ENCODE measurements around the gene CDH24. TPM values are rescaled to one million over a fixed set of nuclear protein-coding genes. Genes with fewer than 3 reads are reported as not detected.
A peak's percentile ranks its signal among the peaks of the same experiment; 100 is the strongest.

CDH24 gene
- polyA plus RNA-seq, 3 donors, result 0.13 to 0.14 TPM; not detected in 1

DNA sequence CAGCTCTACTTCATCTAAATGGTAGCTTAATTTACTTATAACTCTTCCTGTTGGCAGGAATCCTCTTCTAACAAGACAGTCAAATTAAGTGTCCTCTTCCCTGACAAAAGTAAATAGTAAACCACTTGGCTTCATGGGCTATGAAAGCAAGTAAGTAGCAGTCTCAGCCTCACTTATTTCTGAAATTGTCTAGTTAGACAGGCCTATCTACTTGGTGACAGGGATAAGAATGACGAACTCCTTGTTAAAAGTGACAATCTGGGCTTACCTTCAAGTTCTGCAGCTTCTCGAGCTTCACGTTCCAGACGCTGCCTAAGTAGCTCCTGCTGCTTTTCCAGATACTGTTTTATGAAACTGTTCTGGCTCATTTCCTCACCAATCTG, 32.9 kb upstream of the CDH24 start:
- Mint-ChIP-seq H3K36me3 (peaks cover 62 to 70% of the 10 kb centered on the region in 2 donors), H3K27ac (peak overlapping the region in 1 of 7 donors; percentile 3), H3K9me3 (no peaks in the 10 kb centered on the region), H3K4me3 (no peak overlapping the region), H3K27me3 (ENCODE audit: low read depth in 3 of 3) (no peaks in the 10 kb centered on the region), H3K4me1 (peaks cover 11% of the 10 kb centered on the region)
- H3K9ac ChIP-seq (ENCODE audit: insufficient read depth, low read length, poor library complexity, severe bottlenecking), result no peak overlapping the region
- H3K9me3 ChIP-seq (replicated peaks in 1 of 2; ENCODE audit: control insufficient read depth in 1 of 2, insufficient read depth in 1 of 2, low read length in 2 of 2), result no peaks in the 10 kb centered on the region
- H3K79me2 ChIP-seq (ENCODE audit: insufficient read depth, low read length), result peaks cover 88% of the 10 kb centered on the region
- H3K4me2 ChIP-seq (replicated peaks; ENCODE audit: extremely low read depth, low read length, poor library complexity, severe bottlenecking), result no peak overlapping the region
- H2AFZ ChIP-seq (ENCODE audit: insufficient read depth, low read depth, low read length, poor library complexity, severe bottlenecking), result no peak overlapping the region
- H3K4me1 ChIP-seq (ENCODE audit: control insufficient read depth in 1 of 2, insufficient read depth in 2 of 2, low read length in 2 of 2), result peaks cover 16 to 31% of the 10 kb centered on the region in 2 donors
- no peak for DNase-seq
- no peak overlapping the region for H3K4me3 ChIP-seq (replicated peaks in 1 of 3; ENCODE audit: low read depth in 2 of 3, low read length in 3 of 3)
- WGBS (ENCODE audit: insufficient coverage), result 97% methylated on average over 4 of the region's 4 CpGs
- H3K27me3 ChIP-seq (ENCODE audit: control insufficient read depth in 2 of 2, insufficient read depth in 2 of 2, low read length in 2 of 2), result no peaks in the 10 kb centered on the region
- H3K36me3 ChIP-seq (replicated peaks in 1 of 2; ENCODE audit: control insufficient read depth in 1 of 2, insufficient read depth in 2 of 2, low read length in 2 of 2), result peaks cover 76 to 84% of the 10 kb centered on the region in 2 donors
- no peak overlapping the region for H3K27ac ChIP-seq (ENCODE audit: low read depth in 1 of 2, low read length in 2 of 2)
- TF ChIP-seq, protein P1, sequence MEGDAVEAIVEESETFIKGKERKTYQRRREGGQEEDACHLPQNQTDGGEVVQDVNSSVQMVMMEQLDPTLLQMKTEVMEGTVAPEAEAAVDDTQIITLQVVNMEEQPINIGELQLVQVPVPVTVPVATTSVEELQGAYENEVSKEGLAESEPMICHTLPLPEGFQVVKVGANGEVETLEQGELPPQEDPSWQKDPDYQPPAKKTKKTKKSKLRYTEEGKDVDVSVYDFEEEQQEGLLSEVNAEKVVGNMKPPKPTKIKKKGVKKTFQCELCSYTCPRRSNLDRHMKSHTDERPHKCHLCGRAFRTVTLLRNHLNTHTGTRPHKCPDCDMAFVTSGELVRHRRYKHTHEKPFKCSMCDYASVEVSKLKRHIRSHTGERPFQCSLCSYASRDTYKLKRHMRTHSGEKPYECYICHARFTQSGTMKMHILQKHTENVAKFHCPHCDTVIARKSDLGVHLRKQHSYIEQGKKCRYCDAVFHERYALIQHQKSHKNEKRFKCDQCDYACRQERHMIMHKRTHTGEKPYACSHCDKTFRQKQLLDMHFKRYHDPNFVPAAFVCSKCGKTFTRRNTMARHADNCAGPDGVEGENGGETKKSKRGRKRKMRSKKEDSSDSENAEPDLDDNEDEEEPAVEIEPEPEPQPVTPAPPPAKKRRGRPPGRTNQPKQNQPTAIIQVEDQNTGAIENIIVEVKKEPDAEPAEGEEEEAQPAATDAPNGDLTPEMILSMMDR (IDR thresholded peaks at IDR 0.05), result no peak
- peaks cover 93% of the 10 kb centered on the region for H4K20me1 ChIP-seq (ENCODE audit: insufficient read depth, low read length)
- intact Hi-C loops (cut with micrococcal nuclease), result loop anchor here in 1 of 2 donors (10.0 kb wide), 1 partner anchor 195 kb away; the partner anchor contains the start of gene HOMEZ

DNA sequence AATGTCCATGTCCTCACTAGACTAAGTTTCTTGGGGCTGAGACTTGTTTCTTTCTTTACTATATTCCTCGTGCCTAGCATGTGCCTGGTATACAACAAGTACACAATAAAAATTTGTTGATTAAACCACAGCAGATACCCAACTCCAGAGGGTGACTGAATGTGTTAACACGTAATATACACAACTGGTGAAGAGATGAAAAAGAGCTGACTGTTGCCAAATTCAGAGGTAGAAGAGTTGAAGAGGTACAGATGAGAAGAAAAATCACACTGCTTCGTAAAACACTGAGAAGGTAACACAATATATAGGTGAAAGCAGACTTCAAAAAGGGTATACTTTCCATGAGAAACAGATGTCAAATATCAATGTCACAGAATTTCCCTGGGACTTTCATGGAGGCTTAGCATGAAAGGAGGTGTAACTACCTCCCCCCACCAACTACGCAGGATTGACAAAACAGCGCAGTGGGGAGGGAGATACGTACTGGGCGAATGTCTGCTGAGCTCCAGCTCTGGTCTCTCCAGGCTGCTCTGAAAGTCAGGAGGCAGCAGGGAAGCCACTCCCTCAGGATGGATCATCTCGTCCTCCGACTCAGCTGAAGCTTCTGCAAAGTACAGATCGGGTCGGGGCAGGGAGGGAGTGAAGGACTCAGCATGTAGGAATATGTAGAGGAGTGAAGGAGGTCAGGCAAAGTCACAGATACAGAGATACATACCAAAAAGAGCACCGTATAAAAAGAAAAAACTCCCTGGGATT, 32.4 kb upstream of the CDH24 start:
- intact Hi-C loops (cut with micrococcal nuclease), result loop anchor here in 1 of 2 donors (10.0 kb wide), 1 partner anchor 195 kb away; the partner anchor contains the start of gene HOMEZ
- Histone ChIP-seq H3K27me3 (ENCODE audit: control insufficient read depth in 2 of 2, insufficient read depth in 2 of 2, low read length in 2 of 2) (no peaks in the 10 kb centered on the region), H3K4me1 (ENCODE audit: control insufficient read depth in 1 of 2, insufficient read depth in 2 of 2, low read length in 2 of 2) (peaks cover 16 to 33% of the 10 kb centered on the region in 2 donors), H3K9ac (ENCODE audit: insufficient read depth, low read length, poor library complexity, severe bottlenecking) (no peak overlapping the region), H3K36me3 (replicated peaks in 1 of 2; ENCODE audit: control insufficient read depth in 1 of 2, insufficient read depth in 2 of 2, low read length in 2 of 2) (peaks cover 80 to 89% of the 10 kb centered on the region in 2 donors), H3K79me2 (ENCODE audit: insufficient read depth, low read length) (peaks cover 91% of the 10 kb centered on the region), H3K4me3 (replicated peaks in 1 of 3; ENCODE audit: low read depth in 2 of 3, low read length in 3 of 3) (no peak overlapping the region), H2AFZ (ENCODE audit: insufficient read depth, low read depth, low read length, poor library complexity, severe bottlenecking) (no peak overlapping the region), H3K27ac (ENCODE audit: low read depth in 1 of 2, low read length in 2 of 2) (no peak overlapping the region), H4K20me1 (ENCODE audit: insufficient read depth, low read length) (peaks cover 98% of the 10 kb centered on the region), H3K9me3 (replicated peaks in 1 of 2; ENCODE audit: control insufficient read depth in 1 of 2, insufficient read depth in 1 of 2, low read length in 2 of 2) (no peaks in the 10 kb centered on the region), H3K4me2 (replicated peaks; ENCODE audit: extremely low read depth, low read length, poor library complexity, severe bottlenecking) (no peak overlapping the region)
- no peak for DNase-seq
- Mint-ChIP-seq H3K4me1 (peaks cover 11% of the 10 kb centered on the region), H3K27me3 (ENCODE audit: low read depth in 3 of 3) (no peaks in the 10 kb centered on the region), H3K9me3 (no peaks in the 10 kb centered on the region), H3K27ac (peak overlapping the region in 2 of 7 donors; percentile 5), H3K36me3 (peaks cover 68 to 76% of the 10 kb centered on the region in 2 donors), H3K4me3 (no peak overlapping the region)
- WGBS (ENCODE audit: insufficient coverage), result 100% methylated on average over 3 of the region's 12 CpGs
- TF ChIP-seq, protein P1 (IDR thresholded peaks at IDR 0.05), result no peak

All from CD14-positive monocyte (primary cell).